HT-29 (cell line): Measurements from ENCODE around the gene SNX13. TPM values are rescaled to one million over a fixed set of nuclear protein-coding genes. Genes with fewer than 3 reads are reported as not detected.

Experiments
- DNase-seq: peaks from one replicate; pipeline ENCODE4 v3.0.0-alpha.2; 2015; ENCODE audit warnings: low spot score
- total RNA-seq: library from RNA; depleted of rRNA; stranded (reverse); fragments of >200 nt; shearing (Covaris generic); gene quantifications from 2 replicates; pipeline ENCODE4 v1.2.3, GENCODE V29; 2014

Gene SNX13
- total RNA-seq, 1 experiment from 2014 or later: 23.5 TPM

- no peak for DNase-seq
Measured at GRCh38 chr7:17792075-17792936, 148.0 kb downstream of the SNX13 start.

DNA sequence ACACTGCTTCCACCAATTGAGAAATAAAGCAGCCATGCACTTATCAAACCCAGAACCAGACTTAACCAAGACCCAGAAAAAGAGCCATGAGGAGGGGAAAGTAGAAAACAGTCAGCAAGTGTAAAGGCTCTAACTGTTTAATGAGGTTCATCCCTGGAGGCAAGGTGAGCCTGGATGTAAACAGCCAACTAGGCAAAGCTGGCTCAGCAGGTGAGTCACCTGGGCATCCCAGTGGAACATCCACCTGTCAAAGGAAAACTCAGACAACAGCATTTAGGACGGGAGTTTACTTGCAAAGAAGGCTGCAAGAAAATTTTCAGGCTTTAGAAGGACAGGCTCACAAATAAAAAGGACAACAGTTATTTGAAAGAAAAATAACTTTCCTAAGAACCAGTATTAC lies 153.0 kb downstream of the SNX13 start:
- no peak for DNase-seq

DNA sequence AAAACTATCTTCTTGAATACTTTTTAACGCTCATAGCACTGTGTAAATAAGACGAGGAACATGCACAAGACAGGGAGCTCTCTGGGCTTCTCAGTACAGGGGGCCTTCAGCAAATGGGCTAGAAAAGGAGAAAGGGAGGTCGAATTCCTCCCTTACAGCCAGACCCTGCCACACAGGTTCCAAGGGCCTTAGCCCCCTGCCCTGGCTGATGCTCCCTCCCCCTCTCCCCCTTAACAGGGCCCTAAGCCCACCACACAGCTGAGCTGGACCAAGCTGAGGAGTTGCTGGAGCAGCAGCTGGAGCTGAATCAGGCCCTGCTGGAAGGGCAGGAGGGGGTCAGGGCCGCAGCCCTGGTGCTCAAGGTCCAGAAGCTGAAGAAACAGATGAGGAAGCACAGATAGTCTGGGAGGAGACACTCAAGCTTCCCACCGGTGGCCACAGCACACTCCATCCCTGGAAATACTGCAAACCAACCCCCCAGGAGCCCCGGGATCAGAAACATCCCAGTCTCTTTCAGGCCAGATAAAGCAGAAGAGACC lies 153.9 kb downstream of the SNX13 start:
- no peak for DNase-seq

GRCh38 chr7:17782216-17782549 lies 158.1 kb downstream of the SNX13 start:
- no peak for DNase-seq

GRCh38 chr7:17781491-17782215 lies 158.6 kb downstream of the SNX13 start:
- DNase-seq: peak; percentile 55

- no peak for DNase-seq
Measured at GRCh38 chr7:17779381-17779780, 160.9 kb downstream of the SNX13 start.

GRCh38 chr7:17774716-17775288 lies 165.5 kb downstream of the SNX13 start:
- no peak for DNase-seq

GRCh38 chr7:17774248-17774647 lies 166.0 kb downstream of the SNX13 start:
- no peak for DNase-seq

GRCh38 chr7:17773289-17773626 lies 167.0 kb downstream of the SNX13 start:
- no peak for DNase-seq

DNA sequence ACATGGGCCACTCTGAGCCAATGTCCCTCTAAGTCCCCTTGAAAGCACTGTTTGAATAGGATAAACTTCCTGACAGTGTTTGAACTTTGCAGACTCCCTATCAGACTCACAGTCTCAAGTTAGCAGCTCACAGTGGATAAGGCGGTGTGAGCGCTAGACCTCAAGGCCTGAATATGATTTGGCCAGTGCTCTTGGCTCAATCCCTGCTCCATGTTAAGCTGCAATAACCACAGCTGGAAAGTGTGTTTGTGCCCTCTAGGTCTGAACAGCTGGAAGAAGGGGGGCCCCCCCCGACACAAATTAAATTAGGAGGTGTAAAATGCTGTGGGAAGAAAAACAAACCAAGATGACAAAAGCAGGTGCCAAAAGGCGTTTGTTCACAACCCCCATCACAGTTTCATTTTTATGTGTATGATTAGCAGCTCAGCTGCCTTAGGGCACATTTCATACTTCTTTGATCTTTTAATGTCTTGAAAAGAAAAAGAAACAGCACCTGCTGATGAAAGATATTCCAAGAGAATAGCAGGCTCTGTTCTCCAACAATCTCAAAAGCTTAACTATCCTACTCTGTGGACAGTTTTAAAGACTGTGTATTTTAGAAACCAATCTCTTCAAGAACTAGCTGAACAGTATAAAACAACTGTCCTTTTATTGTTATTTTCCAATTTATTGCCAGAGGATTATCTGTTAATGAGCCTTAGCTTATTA lies 167.6 kb downstream of the SNX13 start:
- DNase-seq: no peak

DNA sequence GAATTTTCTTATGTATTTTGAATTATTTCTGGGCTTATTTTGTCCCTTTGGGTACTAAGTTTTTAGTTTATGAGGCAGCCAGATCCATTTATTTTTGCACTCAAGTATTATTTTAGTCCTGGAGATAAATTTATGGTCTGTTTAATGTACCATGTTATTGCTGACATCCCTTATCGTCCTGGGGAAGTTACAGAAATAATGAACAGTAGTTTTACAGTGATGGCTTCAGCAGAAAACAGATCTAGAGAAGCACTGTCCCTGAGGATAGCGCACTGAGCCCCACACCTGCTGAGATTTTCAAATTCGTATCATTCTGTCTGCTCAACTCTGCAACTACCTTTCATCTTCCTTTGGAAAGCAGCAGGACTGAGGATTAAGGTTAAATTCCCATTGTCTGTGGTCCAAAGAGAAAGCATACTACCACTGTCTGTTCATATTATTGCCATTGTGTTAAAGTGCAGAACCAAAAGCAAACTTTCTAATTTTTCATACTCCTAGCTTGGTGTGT lies 168.3 kb downstream of the SNX13 start:
- no peak for DNase-seq

GRCh38 chr7:17770710-17771375 lies 169.5 kb downstream of the SNX13 start:
- no peak for DNase-seq

DNA sequence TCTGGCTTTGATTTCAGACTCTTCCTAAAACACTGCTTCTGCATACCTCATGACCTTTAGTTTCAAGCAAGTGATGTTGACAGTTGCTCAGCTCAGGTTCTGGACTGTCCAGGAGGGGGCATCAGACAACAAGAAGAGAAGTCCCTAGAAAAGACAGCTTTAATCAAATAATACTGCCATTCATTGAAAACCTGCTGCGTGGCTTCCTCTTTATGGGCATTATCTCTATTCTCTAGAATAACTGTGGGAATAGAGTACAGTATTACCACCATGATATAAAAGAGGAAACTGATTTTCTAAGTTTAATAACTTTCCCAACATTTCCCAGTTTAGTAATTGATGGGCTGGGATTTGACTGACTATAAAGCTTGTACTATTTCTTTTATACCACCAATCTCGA lies 170.4 kb downstream of the SNX13 start:
- DNase-seq: peak; percentile 77

DNA sequence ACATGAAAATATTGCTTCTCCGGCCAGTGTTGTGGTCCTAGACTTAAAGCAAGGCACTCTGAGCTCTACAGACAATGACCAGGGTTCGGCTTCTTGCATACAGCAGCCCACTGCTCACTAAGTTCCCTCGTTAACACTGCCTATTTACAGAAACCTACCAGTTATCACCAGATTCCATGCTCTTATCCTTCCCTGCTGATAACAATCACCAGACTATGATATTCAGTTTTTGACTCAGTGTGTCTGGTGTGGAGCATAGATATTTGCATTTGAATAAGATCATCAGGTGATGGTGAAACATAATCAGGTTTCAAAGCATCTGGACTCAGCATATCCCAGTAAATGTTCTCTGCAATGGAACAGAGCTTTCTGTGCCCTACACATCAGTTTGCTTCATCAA lies 182.3 kb downstream of the SNX13 start:
- no peak for DNase-seq

GRCh38 chr7:17746020-17746530 lies 194.2 kb downstream of the SNX13 start:
- DNase-seq: no peak

- no peak for DNase-seq
Measured at GRCh38 chr7:17745610-17746009, 194.7 kb downstream of the SNX13 start.

GRCh38 chr7:17743316-17743715 lies 197.0 kb downstream of the SNX13 start:
- DNase-seq: no peak

DNA sequence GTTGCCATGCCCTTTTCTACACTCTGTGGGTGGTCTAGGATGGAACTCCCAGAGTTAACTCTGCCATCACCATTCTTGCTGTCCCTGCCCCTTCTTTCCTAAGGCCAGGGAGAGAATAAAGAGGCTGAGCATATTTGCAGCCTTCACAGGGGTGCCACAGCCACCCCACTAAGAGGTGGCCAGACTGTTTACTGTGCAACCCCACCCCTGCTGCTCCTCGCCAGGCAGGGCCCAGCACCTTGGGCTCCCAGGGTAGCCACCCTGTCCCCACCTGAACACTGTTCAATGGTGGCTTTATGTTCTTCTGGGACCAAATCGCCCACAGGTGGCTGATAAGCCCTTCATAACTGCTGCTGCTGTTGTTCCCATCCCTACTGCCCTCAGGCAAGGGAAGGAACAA lies 198.9 kb downstream of the SNX13 start:
- DNase-seq: no peak
